ENCODE measurements around the gene HADHB.

DNA sequence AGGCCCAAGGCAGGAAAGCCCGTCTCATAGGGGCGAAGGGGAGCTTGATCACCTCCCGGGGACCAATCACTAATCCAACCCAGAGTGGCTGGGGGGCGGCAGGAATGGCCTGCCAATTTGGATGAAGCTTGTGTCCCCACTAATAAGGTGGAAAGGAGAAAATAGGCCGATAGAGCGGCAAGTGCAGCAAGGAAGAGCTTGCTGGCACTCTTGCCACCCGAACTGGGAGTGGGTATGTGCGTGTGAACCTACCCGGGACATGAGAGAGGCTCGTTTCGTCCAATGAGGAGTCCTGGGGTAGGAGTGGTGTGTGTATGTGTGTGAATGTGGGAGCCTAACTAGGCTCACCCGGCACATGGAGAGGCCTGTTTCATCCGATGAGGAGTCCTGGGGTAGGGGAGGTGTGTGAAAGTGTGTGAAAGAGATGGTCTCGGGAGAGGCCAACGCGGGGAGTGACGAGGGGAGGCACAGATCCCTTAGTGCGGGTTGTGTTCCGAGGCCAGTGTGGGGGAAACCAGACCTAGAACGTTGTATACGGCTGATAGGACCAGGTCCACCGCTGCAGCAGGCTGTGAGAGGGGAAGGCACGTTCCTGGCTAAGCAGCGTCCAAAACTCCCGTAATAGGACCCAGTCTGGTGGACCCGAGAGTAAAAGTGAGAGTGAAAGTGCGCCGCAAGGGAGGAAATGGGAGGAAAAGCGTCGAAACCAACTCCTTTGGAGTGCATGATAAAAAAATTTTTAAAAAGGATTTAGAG is 54.1 kb downstream of the HADHB start:
- no peak for TF ChIP-seq CTCF (IDR thresholded peaks at IDR 0.05; ENCODE audit: low read length)
- no peak for TF ChIP-seq EZH2 (IDR thresholded peaks at IDR 0.05; ENCODE audit: borderline replicate concordance, low read length)

Measured in OCI-LY1 (cell line).